ENCODE measurements around the gene STATH. TPM values are rescaled to one million over a fixed set of nuclear protein-coding genes. Genes with fewer than 3 reads are reported as not detected.
"Not testable (repeated sequence)": the region's sequence is repeated elsewhere in the genome, so short reads cannot be mapped to it uniquely, and the experiment has no call there.

The STATH gene
- total RNA-seq, 1 donor from 2014 or later, result not detected

GRCh38 chr4:70008771-70009170, 13.0 kb downstream of the STATH start:
- no peak overlapping the region for H3K4me3 ChIP-seq (ENCODE audit: low read depth, low read length)

GRCh38 chr4:70019006-70019405, 23.2 kb downstream of the STATH start:
- not testable (repeated sequence) for DNase-seq (ENCODE audit: low read depth); H3K4me3 ChIP-seq (ENCODE audit: low read depth, low read length)

More at GRCh38 chr4:70008771-70009170, 13.0 kb downstream of the STATH start:
- TF ChIP-seq CTCF (conservative IDR thresholded peaks at IDR 0.05; ENCODE audit: low read depth, low read length), result no peak
- DNase-seq (ENCODE audit: low read depth), result no peak

- DNase-seq (ENCODE audit: low read depth), result no peak
- no peak for TF ChIP-seq CTCF (conservative IDR thresholded peaks at IDR 0.05; ENCODE audit: low read depth, low read length)
Observed at GRCh38 chr4:70023218-70023617, 27.5 kb downstream of the STATH start.

GRCh38 chr4:70027011-70027410, 31.2 kb downstream of the STATH start:
- no peak for DNase-seq (ENCODE audit: low read depth)
- no peak overlapping the region for H3K4me3 ChIP-seq (ENCODE audit: low read depth, low read length)
- no peak for TF ChIP-seq CTCF (conservative IDR thresholded peaks at IDR 0.05; ENCODE audit: low read depth, low read length)

More at GRCh38 chr4:70023218-70023617, 27.5 kb downstream of the STATH start:
- no peak overlapping the region for H3K4me3 ChIP-seq (ENCODE audit: low read depth, low read length)

GRCh38 chr4:70028159-70028558, 32.4 kb downstream of the STATH start, which contains the start of gene HTN3:
Gene HTN3, plus strand, starts transcription at chr4:70028459. Its CDS starts 2,282 bp downstream, at chr4:70030741.
- not testable (repeated sequence) for DNase-seq (ENCODE audit: low read depth); H3K4me3 ChIP-seq (ENCODE audit: low read depth, low read length)

GRCh38 chr4:70037559-70037958, 41.8 kb downstream of the STATH start:
- not testable (repeated sequence) for H3K4me3 ChIP-seq (ENCODE audit: low read depth, low read length); DNase-seq (ENCODE audit: low read depth)

- not testable (repeated sequence) for DNase-seq (ENCODE audit: low read depth); H3K4me3 ChIP-seq (ENCODE audit: low read depth, low read length)
Observed at GRCh38 chr4:70039928-70040327, 44.2 kb downstream of the STATH start.

- no peak for TF ChIP-seq CTCF (conservative IDR thresholded peaks at IDR 0.05; ENCODE audit: low read depth, low read length)
- no peak for DNase-seq (ENCODE audit: low read depth)
- no peak overlapping the region for H3K4me3 ChIP-seq (ENCODE audit: low read depth, low read length)
Observed at GRCh38 chr4:70041652-70042286, 46.0 kb downstream of the STATH start.

- not testable (repeated sequence) for DNase-seq (ENCODE audit: low read depth); H3K4me3 ChIP-seq (ENCODE audit: low read depth, low read length)
Observed at GRCh38 chr4:70050138-70050537, 54.4 kb downstream of the STATH start, which contains the start of gene HTN1. Gene HTN1, plus strand, starts transcription at chr4:70050438. Its CDS starts 2,639 bp downstream, at chr4:70053077.

Other genes starting within 250 kb of the STATH start
- not detected in 2 replicates for gene SULT1B1, start 235.3 kb upstream of the STATH start, total RNA-seq
- 0.43 TPM in 1 of 2 replicates, not detected in the other for gene SULT1E1, start 135.8 kb upstream of the STATH start, total RNA-seq
- gene CSN1S1, start 64.9 kb upstream of the STATH start, total RNA-seq, result not detected in 2 replicates
- not detected in 2 replicates for gene CSN2, start 30.2 kb upstream of the STATH start, total RNA-seq
- not detected in 2 replicates for gene HTN3, start 32.5 kb downstream of the STATH start, total RNA-seq
- not detected in 2 replicates for gene HTN1, start 54.5 kb downstream of the STATH start, total RNA-seq
- gene PRR27, start 158.3 kb downstream of the STATH start, total RNA-seq, result not detected in 2 replicates
- not detected in 2 replicates for gene ODAM, start 199.8 kb downstream of the STATH start, total RNA-seq
- not detected in 2 replicates for gene FDCSP, start 230.2 kb downstream of the STATH start, total RNA-seq
- gene CSN3, start 246.6 kb downstream of the STATH start, total RNA-seq, result not detected in 2 replicates

All from epithelial cell of proximal tubule (primary cell).